GM23248 (cell line): ENCODE results near the gene SLC4A8. TPM values are rescaled to one million over a fixed set of nuclear protein-coding genes. Genes with fewer than 3 reads are reported as not detected.
A peak's percentile ranks its signal among the peaks of the same experiment; 100 is the strongest.

Experiments
- DNase-seq: peaks from one replicate; pipeline ENCODE4 v3.0.0-alpha.2; 2015
- H2AFZ ChIP-seq: fragments of 200-600 bp; sonication (generic); 2 replicates; pipeline ENCODE4 v1.6.1; 2016; ENCODE audit warnings: antibody characterized with exemption
- H3F3A ChIP-seq: fragments of 200-600 bp; sonication (generic); 2 replicates; pipeline ENCODE4 v1.6.1; 2016; ENCODE audit warnings: mild to moderate bottlenecking, antibody characterized with exemption, mixed run types; ENCODE audit not compliant: insufficient read depth
- H3K27ac ChIP-seq: fragments of 200-600 bp; sonication (generic); 2 replicates; pipeline ENCODE4 v1.5.1; 2016; ENCODE audit warnings: mild to moderate bottlenecking
- H3K27me3 ChIP-seq: fragments of 200-600 bp; sonication (generic); replicated peaks from 2 replicates; pipeline ENCODE4 v1.6.1; 2016; ENCODE audit warnings: mild to moderate bottlenecking; ENCODE audit not compliant: insufficient read depth
- H3K36me3 ChIP-seq: fragments of 200-600 bp; sonication (generic); 2 replicates; pipeline ENCODE4 v1.6.1; 2016; ENCODE audit warnings: low read depth, mild to moderate bottlenecking
- H3K4me1 ChIP-seq: fragments of 200-600 bp; sonication (generic); 2 replicates; pipeline ENCODE4 v1.6.1; 2016; ENCODE audit warnings: mild to moderate bottlenecking; ENCODE audit not compliant: insufficient read depth
- H3K4me2 ChIP-seq: fragments of 200-600 bp; sonication (generic); one replicate; pipeline ENCODE4 v1.6.1; 2016; ENCODE audit warnings: mild to moderate bottlenecking; ENCODE audit not compliant: unreplicated experiment
- H3K4me3 ChIP-seq: fragments of 200-600 bp; sonication (generic); 2 replicates; pipeline ENCODE4 v1.5.1; 2016; ENCODE audit warnings: mild to moderate bottlenecking
- H3K79me2 ChIP-seq: fragments of 200-600 bp; sonication (generic); 2 replicates; pipeline ENCODE4 v1.6.1; 2016; ENCODE audit warnings: mild to moderate bottlenecking; ENCODE audit not compliant: insufficient read depth
- H3K9ac ChIP-seq: fragments of 200-600 bp; sonication (generic); 2 replicates; pipeline ENCODE4 v1.6.1; 2016; ENCODE audit warnings: mild to moderate bottlenecking
- H3K9me2 ChIP-seq: fragments of 200-600 bp; sonication (generic); 2 replicates; pipeline ENCODE4 v1.6.1; 2016; ENCODE audit warnings: mixed run types, mild to moderate bottlenecking, moderate library complexity; ENCODE audit not compliant: insufficient read depth
- H3K9me3 ChIP-seq: fragments of 200-600 bp; sonication (generic); one replicate; pipeline ENCODE4 v1.6.1; 2017; ENCODE audit warnings: low read depth
- H4K20me1 ChIP-seq: fragments of 200-600 bp; sonication (generic); 2 replicates; pipeline ENCODE4 v1.6.0; 2016; ENCODE audit not compliant: insufficient read depth
- EZH2 ChIP-seq: fragments of 200-600 bp; sonication (generic); IDR thresholded peaks from 2 replicates; pipeline ENCODE4 v1.6.1; 2018; ENCODE audit warnings: antibody characterized with exemption, mild to moderate bottlenecking; ENCODE audit not compliant: insufficient read depth, poor library complexity, severe bottlenecking
- EZH2phosphoT487 ChIP-seq: fragments of 200-600 bp; sonication (generic); IDR thresholded peaks from 2 replicates; pipeline ENCODE4 v1.6.1; 2018; ENCODE audit warnings: antibody characterized with exemption, moderate library complexity, mild to moderate bottlenecking, low read depth; ENCODE audit not compliant: insufficient read depth
- WGBS, 2 experiments: methylation state at CpG; one replicate each; pipeline ENCODE4 v1.1.6; 2015 to 2017; ENCODE audit warnings: low lambda C conversion rate in 2 of 2, low coverage in 1 of 2; ENCODE audit errors: missing lambda C conversion rate in 2 of 2; 5-methylcytosine and 5-hydroxymethylcytosine counted together
- in situ Hi-C: fragments of 300-500 bp; cut with MboI; formaldehyde crosslinking; loops from 2 replicates; pipeline ENCODE4 v1.15.0; 2020
- polyA plus RNA-seq: library from polyadenylated mRNA; unstranded; fragments of >200 nt; fragmentation: Nextera tagmentation; extraction: Ambion mirVana; gene quantifications from 2 replicates; pipeline ENCODE4 v1.2.1, GENCODE V29; 2016
- total RNA-seq: library from RNA; depleted of rRNA; stranded (reverse); fragments of >200 nt; shearing (Covaris generic); gene quantifications from 2 replicates; pipeline ENCODE4 v1.2.3, GENCODE V29; 2014

The SLC4A8 gene
- total and polyA plus RNA-seq, 2 experiments from 2014 or later = 2.6 to 3.1 TPM

DNA sequence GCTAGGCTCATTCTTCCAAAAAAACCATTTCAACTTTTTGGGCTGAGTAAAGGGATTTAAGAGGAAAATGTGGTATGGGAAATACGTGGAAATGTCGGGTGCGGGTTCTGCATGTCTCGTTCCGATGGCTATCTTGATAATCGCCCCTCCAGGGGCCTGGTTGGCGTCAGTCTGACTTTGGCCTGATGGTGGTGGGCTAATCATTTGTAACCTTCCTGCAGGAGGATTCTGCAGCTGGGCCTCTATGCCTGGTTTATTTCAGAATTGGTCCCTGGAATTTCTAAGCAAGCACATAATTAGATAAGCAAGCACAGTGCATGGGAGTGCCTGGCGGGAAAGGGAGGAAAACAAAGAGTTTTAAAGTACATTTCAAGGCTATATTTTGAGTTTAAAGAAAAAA lies 14.8 kb upstream of the SLC4A8 start:
- H3K4me2 ChIP-seq = no peak overlapping the region
- H3K9me2 ChIP-seq = no peaks in the 10 kb centered on the region
- no peaks in the 10 kb centered on the region for H4K20me1 ChIP-seq
- H3K27ac ChIP-seq = no peak overlapping the region
- no peaks in the 10 kb centered on the region for H3K79me2 ChIP-seq
- no peaks in the 10 kb centered on the region for H3K27me3 ChIP-seq
- no peak overlapping the region for H3K4me3 ChIP-seq
- H3K36me3 ChIP-seq = no peaks in the 10 kb centered on the region
- H3K4me1 ChIP-seq = no peaks in the 10 kb centered on the region
- no peak for DNase-seq
- no peaks in the 10 kb centered on the region for H3F3A ChIP-seq
- no peak overlapping the region for H3K9ac ChIP-seq
- H2AFZ ChIP-seq = no peak overlapping the region
- 76 to 84% methylated on average over 8 of the region's 8 CpGs for WGBS, 2 experiments
- H3K9me3 ChIP-seq = no peaks in the 10 kb centered on the region
- TF ChIP-seq EZH2phosphoT487 (no peak), EZH2 (no peak)
- in situ Hi-C loops = no loop called here

DNA sequence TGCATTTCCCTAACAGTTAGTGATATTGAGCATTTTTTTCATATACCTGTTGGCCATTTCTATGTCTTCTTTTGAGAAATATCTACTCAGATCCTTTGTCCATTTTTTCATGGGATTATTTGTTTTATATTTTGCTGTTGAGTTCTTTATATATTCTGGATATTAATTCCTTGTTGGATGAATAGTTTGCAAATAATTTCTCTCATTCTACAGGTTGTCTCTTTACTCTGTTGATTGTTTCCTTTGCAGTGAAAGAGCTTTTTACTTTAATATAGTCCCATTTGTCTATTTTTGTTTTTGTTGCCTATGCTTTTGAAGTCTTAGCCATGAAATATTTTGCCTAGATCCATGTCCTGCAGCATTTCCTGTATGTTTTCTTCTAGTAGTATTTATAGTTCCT lies 11.5 kb upstream of the SLC4A8 start:
- Histone ChIP-seq H3K27me3 (no peaks in the 10 kb centered on the region), H3K27ac (no peak overlapping the region), H3K9me2 (no peaks in the 10 kb centered on the region), H3K79me2 (no peaks in the 10 kb centered on the region), H3K9ac (no peak overlapping the region), H3K9me3 (no peaks in the 10 kb centered on the region), H3K4me2 (no peak overlapping the region), H3K4me3 (no peak overlapping the region), H3K36me3 (no peaks in the 10 kb centered on the region), H3K4me1 (no peaks in the 10 kb centered on the region), H4K20me1 (no peaks in the 10 kb centered on the region), H3F3A (no peaks in the 10 kb centered on the region), H2AFZ (no peak overlapping the region)
- TF ChIP-seq EZH2 = no peak
- no peak for TF ChIP-seq EZH2phosphoT487
- no peak for DNase-seq
- in situ Hi-C loops = no loop called here

DNA sequence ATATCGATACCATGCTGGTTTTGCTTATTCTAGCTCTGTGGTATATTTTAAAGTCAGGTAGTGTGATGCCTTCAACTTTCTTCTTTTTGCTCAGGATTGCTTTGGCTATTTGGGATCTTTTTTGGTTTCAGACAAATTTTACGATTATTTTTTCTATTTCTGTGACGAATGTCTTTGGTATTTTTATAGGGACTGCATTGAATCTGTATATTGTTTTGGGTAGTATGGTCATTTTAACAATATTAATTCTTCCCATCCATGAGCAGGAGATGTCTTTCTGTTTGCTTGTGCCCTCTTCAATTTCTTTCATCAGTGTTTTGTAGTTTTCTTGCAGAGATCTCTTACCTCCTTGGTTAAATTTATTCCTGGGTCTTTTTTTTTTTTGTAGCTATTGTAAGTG lies 10.8 kb upstream of the SLC4A8 start:
- H2AFZ ChIP-seq = no peak overlapping the region
- 74 to 79% methylated on average over 3 of the region's 3 CpGs for WGBS, 2 experiments
- H3K27me3 ChIP-seq = no peaks in the 10 kb centered on the region
- no peaks in the 10 kb centered on the region for H4K20me1 ChIP-seq
- in situ Hi-C loops = no loop called here
- H3K4me1 ChIP-seq = no peaks in the 10 kb centered on the region
- H3F3A ChIP-seq = no peaks in the 10 kb centered on the region
- H3K27ac ChIP-seq = no peak overlapping the region
- H3K9me3 ChIP-seq = no peaks in the 10 kb centered on the region
- no peak overlapping the region for H3K4me2 ChIP-seq
- no peak overlapping the region for H3K9ac ChIP-seq
- H3K4me3 ChIP-seq = no peak overlapping the region
- no peaks in the 10 kb centered on the region for H3K79me2 ChIP-seq
- no peaks in the 10 kb centered on the region for H3K36me3 ChIP-seq
- DNase-seq = no peak
- no peaks in the 10 kb centered on the region for H3K9me2 ChIP-seq
- no peak for TF ChIP-seq EZH2phosphoT487
- no peak for TF ChIP-seq EZH2

DNA sequence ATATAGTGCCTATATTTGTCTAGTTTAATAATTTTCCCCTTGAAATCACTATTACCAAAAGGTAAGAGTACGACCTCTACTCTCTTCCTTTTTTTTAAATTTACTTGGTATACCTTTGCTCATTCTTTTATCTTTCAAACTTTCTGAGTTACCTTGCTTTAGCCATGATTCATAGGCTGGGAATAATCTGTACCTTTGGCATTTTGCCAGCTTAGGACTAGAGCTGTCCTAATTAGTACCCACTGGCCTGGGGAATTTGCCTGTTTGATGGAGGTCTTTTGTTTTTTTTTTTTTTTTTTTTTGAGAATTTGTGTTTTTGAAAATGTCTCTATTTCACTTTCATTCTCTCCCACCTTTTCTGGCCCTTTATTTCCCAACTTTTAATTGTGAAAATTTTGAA lies 8.7 kb upstream of the SLC4A8 start:
- TF ChIP-seq EZH2 = no peak
- TF ChIP-seq EZH2phosphoT487 = no peak
- Histone ChIP-seq H3K79me2 (no peaks in the 10 kb centered on the region), H3K9me3 (no peaks in the 10 kb centered on the region), H3K36me3 (no peaks in the 10 kb centered on the region), H3K4me1 (no peaks in the 10 kb centered on the region), H3F3A (no peaks in the 10 kb centered on the region), H3K27me3 (no peaks in the 10 kb centered on the region), H3K27ac (no peak overlapping the region), H3K9ac (no peak overlapping the region), H4K20me1 (no peaks in the 10 kb centered on the region), H3K4me3 (no peak overlapping the region), H2AFZ (no peak overlapping the region), H3K4me2 (no peak overlapping the region), H3K9me2 (no peaks in the 10 kb centered on the region)
- in situ Hi-C loops = no loop called here
- 95 to 96% methylated on average over 1 of the region's 1 CpG for WGBS, 2 experiments
- DNase-seq = peak; percentile 28

DNA sequence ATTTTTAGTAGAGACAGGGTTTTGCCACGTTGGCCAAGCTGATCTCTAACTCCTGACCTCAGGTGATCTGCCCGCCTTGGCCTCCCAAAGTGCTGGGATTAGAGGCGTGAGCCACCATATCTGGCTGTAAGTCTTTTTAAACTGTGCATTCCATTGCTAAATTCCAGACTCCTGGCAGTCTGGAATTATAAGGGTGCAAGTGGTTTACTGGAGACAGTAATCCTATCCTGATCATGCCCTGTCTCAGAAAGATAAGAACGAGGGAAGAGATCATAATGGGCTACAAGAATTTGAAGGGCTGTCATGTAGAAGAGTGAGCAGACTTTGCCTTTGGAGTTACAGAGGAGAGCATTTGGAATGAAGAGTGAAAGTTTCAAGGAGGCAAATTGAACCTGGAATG lies 6.8 kb upstream of the SLC4A8 start:
- no peak for DNase-seq
- no peak overlapping the region for H3K27ac ChIP-seq
- WGBS, 2 experiments = 64 to 68% methylated on average over 4 of the region's 4 CpGs
- no peak overlapping the region for H3K4me3 ChIP-seq
- TF ChIP-seq EZH2phosphoT487 (no peak), EZH2 (no peak)
- H3K9me2 ChIP-seq = no peaks in the 10 kb centered on the region
- no peaks in the 10 kb centered on the region for H3K36me3 ChIP-seq
- no peaks in the 10 kb centered on the region for H3K9me3 ChIP-seq
- H4K20me1 ChIP-seq = no peaks in the 10 kb centered on the region
- H3K79me2 ChIP-seq = no peaks in the 10 kb centered on the region
- in situ Hi-C loops = no loop called here
- H3K4me1 ChIP-seq = no peaks in the 10 kb centered on the region
- H3F3A ChIP-seq = no peaks in the 10 kb centered on the region
- H3K27me3 ChIP-seq = no peaks in the 10 kb centered on the region
- H2AFZ ChIP-seq = no peak overlapping the region
- H3K9ac ChIP-seq = no peak overlapping the region
- no peak overlapping the region for H3K4me2 ChIP-seq
